Measurements from ENCODE around the gene ARMH2. TPM values are rescaled to one million over a fixed set of nuclear protein-coding genes. Genes with fewer than 3 reads are reported as not detected.

The ARMH2 gene
- total and polyA plus RNA-seq, 9 of the 15 experiments (the other 6 are each of a cell fraction or from before 2014, with no cell fraction given), result not detected

DNA sequence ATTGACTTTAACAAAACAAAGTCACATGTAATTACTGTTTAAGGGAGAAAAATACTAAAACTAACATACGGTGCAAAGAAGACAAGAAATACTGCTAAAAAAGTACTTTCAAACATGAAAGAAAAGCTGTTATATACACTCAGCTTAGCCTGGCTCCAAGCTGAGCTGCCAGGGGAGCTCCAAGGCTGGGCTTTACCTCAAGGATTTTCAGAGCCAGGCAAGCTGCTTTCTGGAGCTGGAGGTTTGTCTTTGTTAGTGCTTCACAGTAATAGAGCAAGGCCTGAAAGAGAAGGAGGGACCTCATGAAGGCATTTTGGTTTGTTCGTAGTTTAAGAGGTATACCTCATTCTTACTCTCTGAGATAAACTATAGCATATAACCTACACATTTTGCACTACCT, 19.6 kb upstream of the ARMH2 start:
- no TSS peak for BruUV-seq (replicated peaks)
- no peak for DNase-seq (ENCODE audit: extremely low read depth in 1 of 4, low spot score in 3 of 4)
- Histone ChIP-seq H4K20me1 (replicated peaks; ENCODE audit: control insufficient read depth, insufficient read depth, low read length) (no peaks in the 10 kb centered on the region), H3K27me3 (ENCODE audit: control insufficient read depth in 2 of 2, insufficient read depth in 2 of 2, low read length in 2 of 2) (peaks cover 2 to 4% of the 10 kb centered on the region in 2 experiments; a peak in 2 of 5 replicates), H3K79me2 (ENCODE audit: control insufficient read depth, insufficient read depth, low read length) (no peaks in the 10 kb centered on the region), H3K4me3 (no peak overlapping the region), H3K9ac (ENCODE audit: insufficient read depth in 1 of 2, low read depth in 2 of 2, low read length in 2 of 2) (no peak overlapping the region), H3K36me3 (ENCODE audit: control insufficient read depth, insufficient read depth, low read length) (no peaks in the 10 kb centered on the region), H3K27ac (ENCODE audit: extremely low read depth, low read depth, low read length) (no peak overlapping the region), H3K9me3 (replicated peaks; ENCODE audit: control insufficient read depth, insufficient read depth, low read depth, low read length) (no peaks in the 10 kb centered on the region), H3K4me2 (ENCODE audit: insufficient read depth, low read length) (no peak overlapping the region), H2AFZ (ENCODE audit: low read depth, low read length) (no peak overlapping the region), H3K4me1 (replicated peaks in 1 of 2; ENCODE audit: control insufficient read depth in 2 of 2, insufficient read depth in 2 of 2, low read length in 2 of 2) (no peaks in the 10 kb centered on the region), H3K9me1 (ENCODE audit: control insufficient read depth, insufficient read depth, low read length) (no peaks in the 10 kb centered on the region)
- in situ Hi-C loops (cut with MboI) (no loop called here), intact Hi-C loops (cut with micrococcal nuclease) (no loop called here)
- no peak for FAIRE-seq
- 7% methylated on average over 2 of the region's 2 CpGs for WGBS (ENCODE audit: insufficient coverage, low coverage, missing lambda C conversion rate)
- POLR2A ChIA-PET, result interaction anchor here (0.7 to 2.3 kb wide), 4 partner anchors 8 to 183 kb away, joined by 3 to 9 read pairs (median 5); no protein-coding TSS in a partner anchor
- no peak for ATAC-seq
- CTCF ChIA-PET (ENCODE audit: low intra/inter-chr PET ratio), result no interaction called here
- no peak for TF ChIP-seq ZNF764 (CRISPR knock-in tag; IDR thresholded peaks at IDR 0.05; ENCODE audit: low read depth)
- TF ChIP-seq, protein P1, sequence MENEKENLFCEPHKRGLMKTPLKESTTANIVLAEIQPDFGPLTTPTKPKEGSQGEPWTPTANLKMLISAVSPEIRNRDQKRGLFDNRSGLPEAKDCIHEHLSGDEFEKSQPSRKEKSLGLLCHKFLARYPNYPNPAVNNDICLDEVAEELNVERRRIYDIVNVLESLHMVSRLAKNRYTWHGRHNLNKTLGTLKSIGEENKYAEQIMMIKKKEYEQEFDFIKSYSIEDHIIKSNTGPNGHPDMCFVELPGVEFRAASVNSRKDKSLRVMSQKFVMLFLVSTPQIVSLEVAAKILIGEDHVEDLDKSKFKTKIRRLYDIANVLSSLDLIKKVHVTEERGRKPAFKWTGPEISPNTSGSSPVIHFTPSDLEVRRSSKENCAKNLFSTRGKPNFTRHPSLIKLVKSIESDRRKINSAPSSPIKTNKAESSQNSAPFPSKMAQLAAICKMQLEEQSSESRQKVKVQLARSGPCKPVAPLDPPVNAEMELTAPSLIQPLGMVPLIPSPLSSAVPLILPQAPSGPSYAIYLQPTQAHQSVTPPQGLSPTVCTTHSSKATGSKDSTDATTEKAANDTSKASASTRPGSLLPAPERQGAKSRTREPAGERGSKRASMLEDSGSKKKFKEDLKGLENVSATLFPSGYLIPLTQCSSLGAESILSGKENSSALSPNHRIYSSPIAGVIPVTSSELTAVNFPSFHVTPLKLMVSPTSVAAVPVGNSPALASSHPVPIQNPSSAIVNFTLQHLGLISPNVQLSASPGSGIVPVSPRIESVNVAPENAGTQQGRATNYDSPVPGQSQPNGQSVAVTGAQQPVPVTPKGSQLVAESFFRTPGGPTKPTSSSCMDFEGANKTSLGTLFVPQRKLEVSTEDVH (IDR thresholded peaks at IDR 0.05; ENCODE audit: low read depth, partially characterized antibody), result no peak
- TF ChIP-seq, protein P2, sequence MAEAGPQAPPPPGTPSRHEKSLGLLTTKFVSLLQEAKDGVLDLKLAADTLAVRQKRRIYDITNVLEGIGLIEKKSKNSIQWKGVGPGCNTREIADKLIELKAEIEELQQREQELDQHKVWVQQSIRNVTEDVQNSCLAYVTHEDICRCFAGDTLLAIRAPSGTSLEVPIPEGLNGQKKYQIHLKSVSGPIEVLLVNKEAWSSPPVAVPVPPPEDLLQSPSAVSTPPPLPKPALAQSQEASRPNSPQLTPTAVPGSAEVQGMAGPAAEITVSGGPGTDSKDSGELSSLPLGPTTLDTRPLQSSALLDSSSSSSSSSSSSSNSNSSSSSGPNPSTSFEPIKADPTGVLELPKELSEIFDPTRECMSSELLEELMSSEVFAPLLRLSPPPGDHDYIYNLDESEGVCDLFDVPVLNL (CRISPR knock-in tag; IDR thresholded peaks at IDR 0.05; ENCODE audit: low read depth), result no peak
- no peak for TF ChIP-seq ARNT (IDR thresholded peaks at IDR 0.05)
- TF ChIP-seq EZH2 (IDR thresholded peaks at IDR 0.05; ENCODE audit: borderline replicate concordance, low read depth, low read length), result no peak
- TF ChIP-seq PHF20 (IDR thresholded peaks at IDR 0.05; ENCODE audit: partially characterized antibody), result no peak
- TF ChIP-seq DMBX1 (CRISPR knock-in tag; IDR thresholded peaks at IDR 0.05; ENCODE audit: borderline replicate concordance), result no peak
- TF ChIP-seq, protein P3, sequence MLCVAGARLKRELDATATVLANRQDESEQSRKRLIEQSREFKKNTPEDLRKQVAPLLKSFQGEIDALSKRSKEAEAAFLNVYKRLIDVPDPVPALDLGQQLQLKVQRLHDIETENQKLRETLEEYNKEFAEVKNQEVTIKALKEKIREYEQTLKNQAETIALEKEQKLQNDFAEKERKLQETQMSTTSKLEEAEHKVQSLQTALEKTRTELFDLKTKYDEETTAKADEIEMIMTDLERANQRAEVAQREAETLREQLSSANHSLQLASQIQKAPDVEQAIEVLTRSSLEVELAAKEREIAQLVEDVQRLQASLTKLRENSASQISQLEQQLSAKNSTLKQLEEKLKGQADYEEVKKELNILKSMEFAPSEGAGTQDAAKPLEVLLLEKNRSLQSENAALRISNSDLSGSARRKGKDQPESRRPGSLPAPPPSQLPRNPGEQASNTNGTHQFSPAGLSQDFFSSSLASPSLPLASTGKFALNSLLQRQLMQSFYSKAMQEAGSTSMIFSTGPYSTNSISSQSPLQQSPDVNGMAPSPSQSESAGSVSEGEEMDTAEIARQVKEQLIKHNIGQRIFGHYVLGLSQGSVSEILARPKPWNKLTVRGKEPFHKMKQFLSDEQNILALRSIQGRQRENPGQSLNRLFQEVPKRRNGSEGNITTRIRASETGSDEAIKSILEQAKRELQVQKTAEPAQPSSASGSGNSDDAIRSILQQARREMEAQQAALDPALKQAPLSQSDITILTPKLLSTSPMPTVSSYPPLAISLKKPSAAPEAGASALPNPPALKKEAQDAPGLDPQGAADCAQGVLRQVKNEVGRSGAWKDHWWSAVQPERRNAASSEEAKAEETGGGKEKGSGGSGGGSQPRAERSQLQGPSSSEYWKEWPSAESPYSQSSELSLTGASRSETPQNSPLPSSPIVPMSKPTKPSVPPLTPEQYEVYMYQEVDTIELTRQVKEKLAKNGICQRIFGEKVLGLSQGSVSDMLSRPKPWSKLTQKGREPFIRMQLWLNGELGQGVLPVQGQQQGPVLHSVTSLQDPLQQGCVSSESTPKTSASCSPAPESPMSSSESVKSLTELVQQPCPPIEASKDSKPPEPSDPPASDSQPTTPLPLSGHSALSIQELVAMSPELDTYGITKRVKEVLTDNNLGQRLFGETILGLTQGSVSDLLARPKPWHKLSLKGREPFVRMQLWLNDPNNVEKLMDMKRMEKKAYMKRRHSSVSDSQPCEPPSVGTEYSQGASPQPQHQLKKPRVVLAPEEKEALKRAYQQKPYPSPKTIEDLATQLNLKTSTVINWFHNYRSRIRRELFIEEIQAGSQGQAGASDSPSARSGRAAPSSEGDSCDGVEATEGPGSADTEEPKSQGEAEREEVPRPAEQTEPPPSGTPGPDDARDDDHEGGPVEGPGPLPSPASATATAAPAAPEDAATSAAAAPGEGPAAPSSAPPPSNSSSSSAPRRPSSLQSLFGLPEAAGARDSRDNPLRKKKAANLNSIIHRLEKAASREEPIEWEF (CRISPR knock-in tag; IDR thresholded peaks at IDR 0.05), result no peak
- TF ChIP-seq ESRRB (CRISPR knock-in tag; IDR thresholded peaks at IDR 0.05; ENCODE audit: borderline replicate concordance), result no peak
- no peak for TF ChIP-seq MXI1 (IDR thresholded peaks at IDR 0.05; ENCODE audit: low read depth, low read length)
- TF ChIP-seq, protein P4, sequence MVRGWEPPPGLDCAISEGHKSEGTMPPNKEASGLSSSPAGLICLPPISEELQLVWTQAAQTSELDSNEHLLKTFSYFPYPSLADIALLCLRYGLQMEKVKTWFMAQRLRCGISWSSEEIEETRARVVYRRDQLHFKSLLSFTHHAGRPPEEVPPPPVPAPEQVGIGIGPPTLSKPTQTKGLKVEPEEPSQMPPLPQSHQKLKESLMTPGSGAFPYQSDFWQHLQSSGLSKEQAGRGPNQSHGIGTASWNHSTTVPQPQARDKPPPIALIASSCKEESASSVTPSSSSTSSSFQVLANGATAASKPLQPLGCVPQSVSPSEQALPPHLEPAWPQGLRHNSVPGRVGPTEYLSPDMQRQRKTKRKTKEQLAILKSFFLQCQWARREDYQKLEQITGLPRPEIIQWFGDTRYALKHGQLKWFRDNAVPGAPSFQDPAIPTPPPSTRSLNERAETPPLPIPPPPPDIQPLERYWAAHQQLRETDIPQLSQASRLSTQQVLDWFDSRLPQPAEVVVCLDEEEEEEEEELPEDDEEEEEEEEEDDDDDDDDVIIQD (CRISPR knock-in tag; IDR thresholded peaks at IDR 0.05), result no peak
- TF ChIP-seq ZNF780A (CRISPR knock-in tag; IDR thresholded peaks at IDR 0.05), result no peak

Data from K562 (cell line).